ENCODE data around the gene NEUROG1. TPM values are rescaled to one million over a fixed set of nuclear protein-coding genes. Genes with fewer than 3 reads are reported as not detected.

Gene NEUROG1
- total RNA-seq, 4 donors from 2014 or later: not detected

DNA sequence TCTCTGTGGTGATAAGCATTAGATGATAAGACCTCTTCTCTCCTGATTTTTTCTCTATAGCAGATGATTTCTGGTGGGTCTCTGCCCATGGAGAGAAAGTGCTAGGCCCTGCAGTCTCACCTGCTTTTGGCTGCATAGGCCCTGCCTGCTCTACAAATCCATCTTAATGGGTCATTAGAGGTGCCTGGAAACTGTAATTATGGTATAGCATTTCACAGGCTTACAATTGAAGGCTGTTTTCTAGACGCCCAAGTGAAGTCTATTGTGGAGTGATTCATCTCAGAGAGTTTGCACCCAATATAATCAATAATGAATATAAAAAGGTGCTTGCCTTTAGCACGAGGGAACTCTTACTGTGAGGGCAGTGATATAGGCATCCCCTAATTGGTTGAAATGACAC is 33.8 kb downstream of the NEUROG1 start:
- TF ChIP-seq, protein P1, sequence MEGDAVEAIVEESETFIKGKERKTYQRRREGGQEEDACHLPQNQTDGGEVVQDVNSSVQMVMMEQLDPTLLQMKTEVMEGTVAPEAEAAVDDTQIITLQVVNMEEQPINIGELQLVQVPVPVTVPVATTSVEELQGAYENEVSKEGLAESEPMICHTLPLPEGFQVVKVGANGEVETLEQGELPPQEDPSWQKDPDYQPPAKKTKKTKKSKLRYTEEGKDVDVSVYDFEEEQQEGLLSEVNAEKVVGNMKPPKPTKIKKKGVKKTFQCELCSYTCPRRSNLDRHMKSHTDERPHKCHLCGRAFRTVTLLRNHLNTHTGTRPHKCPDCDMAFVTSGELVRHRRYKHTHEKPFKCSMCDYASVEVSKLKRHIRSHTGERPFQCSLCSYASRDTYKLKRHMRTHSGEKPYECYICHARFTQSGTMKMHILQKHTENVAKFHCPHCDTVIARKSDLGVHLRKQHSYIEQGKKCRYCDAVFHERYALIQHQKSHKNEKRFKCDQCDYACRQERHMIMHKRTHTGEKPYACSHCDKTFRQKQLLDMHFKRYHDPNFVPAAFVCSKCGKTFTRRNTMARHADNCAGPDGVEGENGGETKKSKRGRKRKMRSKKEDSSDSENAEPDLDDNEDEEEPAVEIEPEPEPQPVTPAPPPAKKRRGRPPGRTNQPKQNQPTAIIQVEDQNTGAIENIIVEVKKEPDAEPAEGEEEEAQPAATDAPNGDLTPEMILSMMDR (IDR thresholded peaks at IDR 0.05; ENCODE audit: low read depth): no peak

DNA sequence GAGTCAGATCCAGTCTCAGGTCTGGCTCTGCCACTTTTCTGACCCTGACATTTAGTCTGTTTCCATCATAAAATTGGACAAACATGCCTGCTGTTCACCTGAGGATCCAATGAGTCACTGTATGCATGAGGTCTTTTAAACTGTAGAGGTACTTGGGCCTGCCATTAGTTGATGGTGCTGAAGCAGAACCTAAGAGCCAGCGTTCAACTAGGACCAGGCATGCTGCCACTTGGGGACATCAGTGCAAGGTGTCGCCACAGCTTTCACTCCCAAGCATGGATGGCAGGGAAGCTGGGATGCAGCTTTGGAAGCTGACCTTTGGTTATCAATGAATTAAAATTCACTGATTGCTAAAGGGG is 37.1 kb downstream of the NEUROG1 start:
- TF ChIP-seq, protein P1 (IDR thresholded peaks at IDR 0.05; ENCODE audit: low read depth): no peak

DNA sequence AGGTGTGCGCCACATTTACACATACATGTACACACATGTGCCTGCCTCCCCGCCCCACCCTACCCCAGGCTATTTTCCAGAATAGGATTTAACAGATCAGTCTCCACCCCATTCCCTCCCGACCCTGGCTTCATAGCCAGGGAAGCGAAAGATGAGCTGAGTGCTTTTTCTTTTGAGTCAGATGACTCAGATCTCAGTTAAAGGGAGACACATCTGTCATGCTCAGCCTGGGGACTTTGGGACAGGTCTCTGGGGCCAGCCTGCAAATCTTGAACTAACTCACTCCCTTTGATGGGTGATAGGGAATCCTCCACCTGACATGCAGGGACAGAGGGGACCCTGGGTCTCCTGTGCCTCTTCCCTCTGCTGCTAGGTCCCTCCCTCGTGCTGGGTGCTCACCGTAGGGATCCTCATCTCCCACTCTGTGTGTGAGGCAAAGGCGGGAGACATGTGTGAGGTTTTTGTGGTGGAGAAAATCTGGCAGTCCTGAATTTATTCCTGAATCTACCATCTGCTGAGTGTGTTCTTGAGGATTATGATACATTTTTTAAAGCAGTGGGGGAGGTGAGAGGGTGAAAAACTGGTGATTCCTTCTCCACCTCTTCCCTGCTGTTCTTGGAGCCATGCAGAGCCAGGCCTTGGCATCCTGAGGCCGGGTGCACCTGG is 37.7 kb downstream of the NEUROG1 start:
- TF ChIP-seq, protein P1 (IDR thresholded peaks at IDR 0.05; ENCODE audit: low read depth): no peak

DNA sequence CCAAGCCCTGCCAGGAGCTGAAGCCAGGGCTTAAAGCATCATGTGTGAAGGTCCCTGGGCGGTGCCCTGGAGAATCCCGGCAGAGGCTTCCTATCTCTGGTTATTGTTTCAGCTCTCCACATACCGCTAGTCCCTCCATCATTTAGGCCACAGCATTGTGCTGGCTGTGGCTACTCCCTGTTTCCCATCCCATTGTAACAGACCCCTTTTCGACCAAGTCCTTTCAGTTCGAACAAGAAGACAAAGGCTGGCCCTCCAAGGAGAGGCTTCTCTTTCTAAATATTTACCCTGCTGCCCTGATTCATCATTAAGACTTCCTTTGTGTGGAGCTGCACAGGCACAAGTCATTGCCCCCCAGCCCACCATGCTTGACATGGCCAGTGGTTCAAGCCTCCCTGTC is 41.6 kb downstream of the NEUROG1 start:
- TF ChIP-seq, protein P1 (IDR thresholded peaks at IDR 0.05; ENCODE audit: low read depth): no peak

DNA sequence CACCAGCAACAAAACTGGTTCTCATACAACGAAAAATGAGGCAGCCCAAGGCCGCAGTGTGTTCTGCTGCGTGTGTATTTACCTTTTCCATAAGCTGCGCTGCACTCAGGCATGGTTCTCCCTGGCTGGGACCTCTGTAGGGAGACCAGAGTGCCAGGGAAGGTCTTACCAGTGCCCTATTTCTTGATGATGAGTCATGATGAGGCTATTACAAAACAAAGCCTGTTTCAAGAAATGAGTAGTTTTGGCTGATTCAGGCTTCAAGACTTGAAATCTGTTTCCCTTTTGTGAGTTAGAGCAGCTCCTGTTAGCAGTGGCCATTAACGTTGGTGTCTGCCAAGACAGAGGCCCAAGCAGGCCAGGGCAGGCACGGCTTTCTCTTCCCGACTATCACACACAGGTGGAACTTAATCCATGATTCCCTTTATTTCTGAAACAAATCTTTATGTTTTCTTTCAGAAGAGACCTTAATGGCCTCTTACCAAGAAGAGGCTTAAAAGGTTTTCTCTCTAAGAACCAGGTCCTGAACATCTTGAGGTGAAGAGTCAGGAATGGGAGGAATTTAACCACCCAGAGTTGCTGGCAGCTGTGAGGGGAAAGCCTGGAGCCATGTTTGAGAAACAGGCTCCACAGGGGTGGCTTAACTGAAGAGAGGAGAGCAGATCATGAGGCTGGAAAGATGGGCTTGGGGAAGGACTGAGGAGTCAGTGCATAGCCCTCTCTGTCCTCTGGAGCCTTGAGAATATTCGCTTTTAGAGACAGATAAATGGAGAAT is 42.2 kb downstream of the NEUROG1 start:
- TF ChIP-seq, protein P1 (IDR thresholded peaks at IDR 0.05; ENCODE audit: low read depth): no peak

DNA sequence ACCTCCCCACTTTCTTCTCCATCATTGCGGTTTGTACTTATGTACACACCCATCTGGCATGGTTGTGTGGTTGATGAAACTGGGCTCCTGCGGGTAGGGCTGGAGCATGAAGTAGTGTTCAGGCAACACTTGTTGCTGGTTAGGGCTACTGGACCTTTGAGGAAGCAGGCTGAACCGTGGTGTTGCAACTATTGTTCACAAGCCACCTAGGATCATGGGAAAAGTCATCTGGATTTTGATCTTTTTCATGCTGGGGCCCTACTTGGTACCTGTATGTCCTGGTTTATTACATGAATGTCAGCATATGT is 43.5 kb downstream of the NEUROG1 start:
- TF ChIP-seq, protein P1 (IDR thresholded peaks at IDR 0.05; ENCODE audit: low read depth): no peak

DNA sequence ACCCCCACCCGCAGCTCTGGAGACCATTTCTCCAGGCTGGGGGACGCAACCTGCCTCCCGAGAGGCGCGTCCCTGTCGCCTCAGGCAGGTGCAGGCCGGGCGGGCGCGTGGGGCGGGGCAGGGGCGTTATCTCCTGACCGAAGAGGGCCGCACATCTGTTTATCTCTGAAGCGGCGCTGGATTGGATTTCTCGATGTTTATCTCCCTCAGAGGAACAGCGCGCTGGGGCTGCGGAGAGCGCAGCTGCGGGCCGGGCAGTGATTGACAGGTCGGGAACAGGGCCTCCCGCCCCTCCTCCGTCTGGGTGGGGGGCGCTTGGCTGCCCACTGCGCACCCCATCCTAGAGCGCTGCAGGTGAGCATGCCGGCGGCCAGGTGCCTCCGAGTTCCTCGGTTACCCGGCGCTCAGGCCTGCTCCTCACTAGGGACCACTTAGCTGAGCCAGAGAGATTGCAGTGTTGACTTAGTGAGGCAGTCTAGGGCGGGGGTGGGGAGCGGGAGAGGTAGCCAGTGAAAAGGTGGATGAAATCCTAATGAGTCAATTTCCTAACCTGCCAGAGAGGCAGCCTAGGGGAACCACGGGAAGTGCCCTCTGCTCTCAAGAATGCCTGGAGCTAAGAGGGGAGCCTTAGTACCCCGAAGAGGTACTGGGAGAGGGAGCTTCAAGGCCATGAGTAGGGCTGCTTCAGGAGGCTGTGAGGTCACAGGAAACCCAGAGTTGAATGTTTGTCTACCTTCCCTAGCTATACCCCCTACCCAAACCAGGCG is 44.0 kb downstream of the NEUROG1 start:
- TF ChIP-seq, protein P1 (IDR thresholded peaks at IDR 0.05; ENCODE audit: low read depth): no peak
